ENCODE results near the gene IRX1.

The IRX1 gene

DNA sequence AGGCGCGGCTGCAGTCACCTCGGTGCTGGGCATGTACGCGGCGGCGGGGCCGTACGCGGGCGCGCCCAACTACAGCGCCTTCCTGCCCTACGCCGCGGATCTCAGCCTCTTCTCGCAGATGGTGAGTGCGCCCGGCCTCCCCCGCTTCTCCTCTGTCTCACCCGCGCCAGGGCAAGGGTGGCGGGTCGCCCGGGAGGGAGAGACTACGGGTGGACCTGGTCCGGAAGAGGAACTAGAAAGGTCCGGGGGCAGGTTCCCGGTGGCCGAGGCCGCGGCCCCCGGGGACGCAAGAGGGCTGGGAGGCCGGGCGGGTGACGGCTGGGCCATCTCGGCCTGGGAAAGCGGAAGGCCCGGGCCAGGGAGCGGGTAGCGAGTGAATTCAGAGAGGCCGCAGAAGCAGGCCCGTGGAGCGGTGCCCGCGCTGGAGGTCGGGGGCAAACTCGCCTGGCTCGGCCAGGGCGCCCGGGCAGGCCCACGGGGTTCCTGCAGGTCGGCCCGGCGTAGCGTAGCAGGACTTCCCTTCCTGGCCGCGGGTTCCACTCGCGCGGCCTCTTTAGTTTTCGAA lies 711 bp downstream of the IRX1 start:
- Histone ChIP-seq H3K4me2 (ENCODE audit: low read length) (peak overlapping the region; percentile 36), H3K4me3 (ENCODE audit: low read length) (no peak overlapping the region), H2BK5ac (ENCODE audit: low read length) (no peak overlapping the region), H3K27ac (ENCODE audit: low read depth, low read length) (no peak overlapping the region), H2BK15ac (replicated peaks; ENCODE audit: low read depth) (no peak overlapping the region), H3K4ac (ENCODE audit: low read depth, low read length) (no peak overlapping the region), H2AK5ac (ENCODE audit: low read length) (no peak overlapping the region), H3K79me2 (ENCODE audit: control insufficient read depth, insufficient read depth, low read length) (no peaks in the 10 kb centered on the region), H3K4me1 (ENCODE audit: control insufficient read depth, low read depth, low read length) (peaks cover 2% of the 10 kb centered on the region), H3K79me1 (ENCODE audit: low read length) (no peaks in the 10 kb centered on the region), H4K5ac (ENCODE audit: low read length) (no peak overlapping the region), H3K18ac (ENCODE audit: low read length) (no peak overlapping the region), H2BK120ac (ENCODE audit: low read depth, low read length) (no peak overlapping the region), H3K56ac (ENCODE audit: low read length) (peak overlapping the region; percentile 53), H3K23ac (ENCODE audit: low read length) (no peak overlapping the region), H3K27me3 (ENCODE audit: insufficient read depth, low read length, poor library complexity) (peaks cover 60% of the 10 kb centered on the region), H3K36me3 (ENCODE audit: control insufficient read depth, insufficient read depth, low read length) (no peaks in the 10 kb centered on the region), H3K9ac (ENCODE audit: low read length) (peak overlapping the region; percentile 9), H4K8ac (ENCODE audit: low read depth, low read length) (no peak overlapping the region)
- WGBS (ENCODE audit: extremely low coverage, insufficient coverage, low lambda C conversion rate): no CpG with 5 or more reads among the region's 63 CpGs
- peak; percentile 40 for DNase-seq

DNA sequence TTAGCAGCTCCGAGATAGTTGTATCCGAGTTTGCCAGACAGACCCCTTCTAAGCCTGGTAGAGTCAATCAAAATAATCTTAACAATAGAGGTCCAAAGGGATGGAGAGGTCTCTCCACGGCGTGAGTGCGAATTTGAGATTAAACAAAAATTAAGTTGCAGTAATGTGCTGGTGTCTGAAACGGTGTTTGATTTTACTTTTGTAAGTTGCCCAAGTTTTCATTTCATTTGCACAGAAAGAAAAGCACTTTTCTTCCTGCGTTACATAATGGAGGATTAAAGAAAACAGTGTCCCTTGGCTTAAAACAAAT lies 1.2 kb downstream of the IRX1 start:
- Histone ChIP-seq H3K27ac (ENCODE audit: low read depth, low read length) (no peak overlapping the region), H3K23ac (ENCODE audit: low read length) (no peak overlapping the region), H2BK120ac (ENCODE audit: low read depth, low read length) (no peak overlapping the region), H3K79me1 (ENCODE audit: low read length) (no peaks in the 10 kb centered on the region), H3K4me1 (ENCODE audit: control insufficient read depth, low read depth, low read length) (peaks cover 2% of the 10 kb centered on the region), H3K27me3 (ENCODE audit: insufficient read depth, low read length, poor library complexity) (peaks cover 61% of the 10 kb centered on the region), H4K5ac (ENCODE audit: low read length) (no peak overlapping the region), H3K4me3 (ENCODE audit: low read length) (no peak overlapping the region), H2BK15ac (replicated peaks; ENCODE audit: low read depth) (no peak overlapping the region), H3K4me2 (ENCODE audit: low read length) (peak overlapping the region; percentile 36), H2AK5ac (ENCODE audit: low read length) (no peak overlapping the region), H3K9ac (ENCODE audit: low read length) (no peak overlapping the region), H3K36me3 (ENCODE audit: control insufficient read depth, insufficient read depth, low read length) (no peaks in the 10 kb centered on the region), H3K56ac (ENCODE audit: low read length) (peak overlapping the region; percentile 53), H4K8ac (ENCODE audit: low read depth, low read length) (no peak overlapping the region), H3K4ac (ENCODE audit: low read depth, low read length) (no peak overlapping the region), H3K79me2 (ENCODE audit: control insufficient read depth, insufficient read depth, low read length) (no peaks in the 10 kb centered on the region), H3K18ac (ENCODE audit: low read length) (no peak overlapping the region), H2BK5ac (ENCODE audit: low read length) (no peak overlapping the region)
- DNase-seq: no peak
- no CpG with 5 or more reads among the region's 7 CpGs for WGBS (ENCODE audit: extremely low coverage, insufficient coverage, low lambda C conversion rate)

DNA sequence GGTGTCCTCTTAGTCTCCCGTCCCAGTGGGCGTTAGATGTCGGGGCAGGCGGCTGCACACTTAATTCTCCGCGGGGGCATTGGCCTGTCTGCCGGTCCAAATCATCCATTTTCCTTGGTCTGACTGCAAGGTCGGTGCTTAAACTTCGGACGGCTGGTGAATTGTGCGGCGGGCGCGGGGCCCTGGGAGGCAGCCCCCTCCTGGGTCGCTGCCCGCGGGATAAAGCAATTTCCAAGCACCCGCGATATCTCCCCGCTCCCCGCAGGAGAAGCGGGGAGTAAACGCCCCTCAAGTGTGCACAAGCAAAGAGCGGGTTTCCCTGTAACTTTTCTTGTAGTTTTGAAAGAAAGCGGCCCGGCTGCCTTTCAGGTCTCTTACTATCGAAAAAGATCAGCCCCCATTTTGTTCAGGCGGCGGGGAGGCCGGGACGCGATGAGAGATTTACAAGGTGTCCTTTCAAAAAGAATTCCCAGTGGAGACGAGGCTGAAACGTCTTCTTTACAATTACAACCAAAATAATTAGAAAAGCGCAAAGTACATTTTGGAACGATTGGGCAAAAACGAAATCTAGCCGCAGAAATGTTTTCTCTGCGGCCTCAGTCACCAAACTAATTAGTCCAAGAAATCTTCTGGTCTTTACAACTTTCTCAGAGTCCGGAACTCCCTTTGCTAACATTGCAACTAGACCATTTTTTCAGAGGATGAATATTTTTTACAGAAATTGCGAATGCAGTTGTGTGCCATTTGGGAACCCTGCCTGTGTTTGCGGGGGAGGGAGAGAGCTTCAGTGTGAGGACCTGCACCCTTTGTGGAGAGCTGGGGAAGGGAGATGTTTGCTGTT lies 1.8 kb downstream of the IRX1 start:
- Histone ChIP-seq H3K4me3 (ENCODE audit: low read length) (no peak overlapping the region), H3K4me1 (ENCODE audit: control insufficient read depth, low read depth, low read length) (peaks cover 2% of the 10 kb centered on the region)
- DNase-seq: peak; percentile 32

DNA sequence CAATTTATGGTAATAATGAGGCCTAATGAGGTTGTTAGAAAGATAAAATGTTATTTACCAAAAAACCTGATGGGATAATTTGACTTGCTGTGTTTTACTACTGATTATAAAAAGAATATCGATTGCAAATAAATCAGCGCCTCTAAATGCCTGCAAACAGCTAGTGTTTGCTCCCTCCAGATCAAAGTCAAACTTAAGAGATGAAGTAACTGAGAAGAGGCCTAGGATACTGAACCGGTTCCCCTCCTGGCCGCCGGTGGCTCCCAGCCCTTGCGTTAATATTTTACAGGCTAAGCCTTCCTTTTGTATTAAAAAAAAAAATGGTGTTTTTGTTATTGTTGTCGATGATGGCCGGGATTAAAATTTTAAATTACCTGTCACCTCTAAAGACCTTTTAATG lies 2.6 kb downstream of the IRX1 start:
- peak; percentile 36 for DNase-seq
- Histone ChIP-seq H3K4me2 (ENCODE audit: low read length) (no peak overlapping the region), H3K79me2 (ENCODE audit: control insufficient read depth, insufficient read depth, low read length) (no peaks in the 10 kb centered on the region), H4K8ac (ENCODE audit: low read depth, low read length) (no peak overlapping the region), H3K18ac (ENCODE audit: low read length) (no peak overlapping the region), H3K27ac (ENCODE audit: low read depth, low read length) (no peak overlapping the region), H3K4me1 (ENCODE audit: control insufficient read depth, low read depth, low read length) (peaks cover 2% of the 10 kb centered on the region), H2AK5ac (ENCODE audit: low read length) (no peak overlapping the region), H3K36me3 (ENCODE audit: control insufficient read depth, insufficient read depth, low read length) (no peaks in the 10 kb centered on the region), H2BK120ac (ENCODE audit: low read depth, low read length) (no peak overlapping the region), H3K9ac (ENCODE audit: low read length) (no peak overlapping the region), H3K23ac (ENCODE audit: low read length) (no peak overlapping the region), H3K4ac (ENCODE audit: low read depth, low read length) (no peak overlapping the region), H3K4me3 (ENCODE audit: low read length) (no peak overlapping the region), H3K27me3 (ENCODE audit: insufficient read depth, low read length, poor library complexity) (peaks cover 62% of the 10 kb centered on the region), H3K56ac (ENCODE audit: low read length) (no peak overlapping the region), H3K79me1 (ENCODE audit: low read length) (no peaks in the 10 kb centered on the region), H2BK15ac (replicated peaks; ENCODE audit: low read depth) (no peak overlapping the region), H4K5ac (ENCODE audit: low read length) (no peak overlapping the region), H2BK5ac (ENCODE audit: low read length) (no peak overlapping the region)
- no CpG with 5 or more reads among the region's 8 CpGs for WGBS (ENCODE audit: extremely low coverage, insufficient coverage, low lambda C conversion rate)

More for the DNA sequence above, 1.8 kb downstream of the IRX1 start:
- H3K27me3 ChIP-seq (ENCODE audit: insufficient read depth, low read length, poor library complexity): peaks cover 66% of the 10 kb centered on the region
- H2AK5ac ChIP-seq (ENCODE audit: low read length): no peak overlapping the region
- no peak overlapping the region for H2BK15ac ChIP-seq (replicated peaks; ENCODE audit: low read depth)
- H2BK5ac ChIP-seq (ENCODE audit: low read length): no peak overlapping the region
- no peak overlapping the region for H4K8ac ChIP-seq (ENCODE audit: low read depth, low read length)
- WGBS (ENCODE audit: extremely low coverage, insufficient coverage, low lambda C conversion rate): no CpG with 5 or more reads among the region's 42 CpGs
- H3K79me2 ChIP-seq (ENCODE audit: control insufficient read depth, insufficient read depth, low read length): no peaks in the 10 kb centered on the region
- no peak overlapping the region for H3K56ac ChIP-seq (ENCODE audit: low read length)
- H3K79me1 ChIP-seq (ENCODE audit: low read length): no peaks in the 10 kb centered on the region
- no peak overlapping the region for H4K5ac ChIP-seq (ENCODE audit: low read length)
- no peak overlapping the region for H3K4me2 ChIP-seq (ENCODE audit: low read length)
- H3K4ac ChIP-seq (ENCODE audit: low read depth, low read length): no peak overlapping the region
- H3K9ac ChIP-seq (ENCODE audit: low read length): no peak overlapping the region
- no peak overlapping the region for H3K23ac ChIP-seq (ENCODE audit: low read length)
- H3K18ac ChIP-seq (ENCODE audit: low read length): no peak overlapping the region
- H3K27ac ChIP-seq (ENCODE audit: low read depth, low read length): no peak overlapping the region
- H2BK120ac ChIP-seq (ENCODE audit: low read depth, low read length): no peak overlapping the region
- no peaks in the 10 kb centered on the region for H3K36me3 ChIP-seq (ENCODE audit: control insufficient read depth, insufficient read depth, low read length)

DNA sequence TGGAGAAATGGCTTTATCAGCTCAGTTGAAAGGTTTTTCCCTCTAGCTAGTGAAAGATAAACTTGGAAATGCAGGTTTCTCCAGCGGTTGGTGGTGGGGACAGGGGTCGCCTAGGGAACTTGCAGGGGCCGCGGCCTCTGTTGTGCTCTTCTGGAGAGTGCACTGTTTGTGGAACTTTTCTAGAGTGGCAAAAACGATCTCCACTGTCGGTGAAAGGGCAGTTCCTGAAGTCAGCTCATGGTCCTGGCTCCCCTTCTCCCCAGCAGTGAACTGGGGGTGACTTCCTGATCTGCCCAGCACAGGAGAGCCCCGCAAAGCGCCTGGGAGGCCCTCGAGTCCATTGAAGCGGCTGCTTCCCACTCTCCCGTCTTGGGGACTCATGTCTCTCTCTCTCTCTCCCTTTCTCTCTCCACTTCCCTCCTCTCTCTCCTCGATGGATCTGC lies 3.2 kb downstream of the IRX1 start:
- no peaks in the 10 kb centered on the region for H3K36me3 ChIP-seq (ENCODE audit: control insufficient read depth, insufficient read depth, low read length)
- H3K27me3 ChIP-seq (ENCODE audit: insufficient read depth, low read length, poor library complexity): peaks cover 58% of the 10 kb centered on the region
- no peak overlapping the region for H2BK15ac ChIP-seq (replicated peaks; ENCODE audit: low read depth)
- H3K4ac ChIP-seq (ENCODE audit: low read depth, low read length): no peak overlapping the region
- peak overlapping the region; percentile 29 for H3K23ac ChIP-seq (ENCODE audit: low read length)
- no peaks in the 10 kb centered on the region for H3K79me1 ChIP-seq (ENCODE audit: low read length)
- no peak overlapping the region for H2BK120ac ChIP-seq (ENCODE audit: low read depth, low read length)
- peak overlapping the region; percentile 24 for H3K9ac ChIP-seq (ENCODE audit: low read length)
- no peak overlapping the region for H4K5ac ChIP-seq (ENCODE audit: low read length)
- H4K8ac ChIP-seq (ENCODE audit: low read depth, low read length): no peak overlapping the region
- H2AK5ac ChIP-seq (ENCODE audit: low read length): no peak overlapping the region
- peak overlapping the region; percentile 46 for H3K4me2 ChIP-seq (ENCODE audit: low read length)
- H3K4me1 ChIP-seq (ENCODE audit: control insufficient read depth, low read depth, low read length): peaks cover 2% of the 10 kb centered on the region
- no CpG with 5 or more reads among the region's 12 CpGs for WGBS (ENCODE audit: extremely low coverage, insufficient coverage, low lambda C conversion rate)
- no peak overlapping the region for H3K4me3 ChIP-seq (ENCODE audit: low read length)
- H3K27ac ChIP-seq (ENCODE audit: low read depth, low read length): no peak overlapping the region
- H3K79me2 ChIP-seq (ENCODE audit: control insufficient read depth, insufficient read depth, low read length): no peaks in the 10 kb centered on the region
- H3K56ac ChIP-seq (ENCODE audit: low read length): peak overlapping the region; percentile 67
- H2BK5ac ChIP-seq (ENCODE audit: low read length): no peak overlapping the region
- no peak overlapping the region for H3K18ac ChIP-seq (ENCODE audit: low read length)
- peak; percentile 54 for DNase-seq

All from mesendoderm (in vitro differentiated cells).